Sigmoid colon (tissue), 3 donors: ENCODE data around the gene HHATL.

Source experiments
- CTCF ChIP-seq, 4 experiments: fragments of 450-650 bp in 3 of 4; fragments of 200-600 bp in 1 of 4; IDR thresholded peaks; one replicate each; pipeline ENCODE4 v1.5.1; 2016 to 2019; ENCODE audit warnings: antibody characterized with exemption in 4 of 4, mild to moderate bottlenecking in 3 of 4, moderate library complexity in 2 of 4
- POLR2A ChIP-seq, 2 donors: fragments of 450-650 bp; IDR thresholded peaks; one replicate each; pipeline ENCODE4 v1.6.1; 2016; ENCODE audit warnings: antibody characterized with exemption in 2 of 2, mild to moderate bottlenecking in 2 of 2, moderate library complexity in 2 of 2

DNA sequence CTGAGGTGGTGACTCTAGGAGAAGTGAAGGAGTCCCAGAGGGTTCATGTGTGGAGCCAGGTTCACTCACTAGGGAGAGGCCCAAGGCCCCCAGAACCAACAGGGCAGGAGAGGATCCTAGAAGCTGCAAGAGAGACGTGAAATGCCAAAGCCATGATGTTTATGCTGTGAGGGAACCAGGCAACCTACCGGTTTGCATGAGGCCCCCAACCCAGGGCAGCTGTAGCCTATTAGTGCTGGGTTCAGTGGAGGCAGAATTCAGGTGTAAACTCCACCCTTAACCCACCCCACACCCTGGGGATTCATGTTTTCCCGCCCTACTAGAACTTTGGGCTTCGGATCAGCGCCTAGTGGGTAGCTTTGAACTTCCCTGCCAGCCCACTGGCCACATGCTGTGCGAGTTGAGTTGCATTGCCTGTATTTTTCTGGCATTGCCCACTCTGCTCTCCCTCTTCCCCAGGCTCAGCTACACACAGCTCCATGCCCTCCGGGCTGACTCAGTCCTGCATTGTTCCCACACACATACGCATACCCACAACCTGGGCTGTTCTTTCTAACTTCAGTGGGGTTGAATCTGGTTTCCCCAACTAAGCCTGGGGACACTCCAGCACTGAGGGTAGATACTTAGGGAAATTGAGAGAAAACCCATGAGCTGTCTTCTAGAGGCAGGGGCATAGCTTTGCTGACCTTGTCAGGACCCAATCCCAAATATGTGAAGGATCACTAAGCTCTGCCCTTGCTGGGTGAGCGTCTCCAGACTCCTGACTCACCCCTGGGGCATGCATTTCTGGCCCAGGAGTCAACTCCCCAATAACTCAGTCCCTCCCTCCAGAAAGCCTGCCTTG is 51.1 kb downstream of the HHATL start:
- TF ChIP-seq CTCF (IDR thresholded peaks at IDR 0.05): no peak
- TF ChIP-seq POLR2A (IDR thresholded peaks at IDR 0.05): no peak
